NCI-H2196 treated with DMSO at 0.1 percent for 48 hours (cell line): Measurements from ENCODE around the gene HIPK3.

Experiments
- DNase-seq: peaks from one replicate; lab custom pipeline; 2025; ENCODE audit not compliant: unreplicated experiment; lab: John Stamatoyannopoulos, UW

The HIPK3 gene

DNA sequence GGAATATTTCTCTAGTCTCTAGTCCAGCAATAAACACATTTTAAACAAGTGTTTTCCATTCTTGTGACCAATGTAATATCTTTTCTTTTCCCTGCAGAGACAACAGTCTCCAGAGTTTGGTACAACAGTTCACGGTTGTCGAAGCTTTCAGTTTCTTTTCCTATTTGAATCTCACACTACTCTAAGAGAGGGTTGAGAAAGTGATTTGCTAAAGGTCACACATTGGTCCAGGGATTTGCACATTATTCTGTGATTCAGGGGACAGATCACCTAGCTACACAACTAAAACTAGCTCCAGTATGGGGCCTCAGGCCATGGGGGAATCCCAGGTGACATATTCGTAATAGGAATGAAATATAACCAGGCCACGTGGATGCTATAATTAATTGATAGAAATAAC, 132.5 kb downstream of the HIPK3 start:
- DNase-seq = no peak

DNA sequence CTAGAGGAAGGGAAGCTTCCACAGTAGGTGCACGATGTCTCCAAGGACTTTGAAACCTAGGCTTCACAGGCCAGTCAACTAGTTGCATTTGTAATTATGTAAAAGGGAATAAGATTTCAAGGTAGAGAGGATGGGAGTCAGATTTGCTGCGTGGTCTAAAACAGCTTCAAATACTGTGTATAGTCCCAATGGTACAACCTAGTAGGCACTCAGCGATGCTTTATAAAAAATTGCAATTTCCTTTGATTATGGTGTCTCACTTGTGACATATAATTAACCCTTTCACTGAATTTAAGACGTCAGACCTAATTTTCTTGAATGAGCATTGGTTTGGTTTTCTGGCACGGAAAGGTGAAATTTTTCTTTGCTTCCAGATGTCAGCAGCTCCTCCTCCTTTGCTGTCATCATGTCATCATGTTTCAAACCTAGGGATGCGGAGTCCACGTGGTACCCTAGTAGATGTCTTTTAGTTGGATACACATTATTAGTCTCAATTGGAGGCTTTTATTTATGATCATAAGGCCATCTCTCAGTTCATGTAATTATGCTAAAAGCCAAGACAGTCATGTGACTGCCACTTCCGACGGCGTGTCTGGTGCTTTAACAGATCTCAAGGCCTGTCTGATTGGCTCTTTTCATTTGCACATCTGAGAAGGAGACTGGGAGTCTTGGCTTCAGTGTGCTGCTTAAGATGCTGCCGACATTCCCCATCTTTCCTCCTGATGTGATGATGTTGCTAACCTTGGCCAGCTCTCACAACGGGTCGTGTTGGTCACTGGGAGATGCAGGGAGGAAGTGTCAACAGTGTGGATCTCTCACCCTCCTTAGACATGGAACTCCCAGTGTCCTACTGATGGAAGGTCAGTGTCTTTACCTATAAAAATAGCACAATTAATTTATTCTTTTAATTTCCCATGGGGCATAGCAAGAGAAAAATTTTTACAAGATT, 134.0 kb downstream of the HIPK3 start:
- no peak for DNase-seq

DNA sequence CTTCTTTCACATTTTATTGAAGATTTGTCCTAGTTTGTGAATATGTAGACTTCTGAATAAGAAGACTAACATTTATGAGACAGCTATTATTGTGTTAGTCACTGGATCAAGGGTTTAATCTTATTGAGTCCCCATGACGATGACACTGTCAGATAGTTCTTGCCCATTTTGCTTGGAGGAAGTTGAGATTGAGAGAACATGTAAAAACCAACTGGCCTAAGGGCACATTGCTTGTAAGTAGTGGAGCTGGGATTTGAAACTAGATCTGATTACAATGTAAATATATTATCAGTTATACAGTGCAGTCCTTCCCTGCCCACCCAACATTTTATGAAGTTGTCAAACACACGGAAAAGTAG, 134.7 kb downstream of the HIPK3 start:
- DNase-seq = no peak

- DNase-seq = no peak
Measured at GRCh38 chr11:33394431-33395109, 137.4 kb downstream of the HIPK3 start.

DNA sequence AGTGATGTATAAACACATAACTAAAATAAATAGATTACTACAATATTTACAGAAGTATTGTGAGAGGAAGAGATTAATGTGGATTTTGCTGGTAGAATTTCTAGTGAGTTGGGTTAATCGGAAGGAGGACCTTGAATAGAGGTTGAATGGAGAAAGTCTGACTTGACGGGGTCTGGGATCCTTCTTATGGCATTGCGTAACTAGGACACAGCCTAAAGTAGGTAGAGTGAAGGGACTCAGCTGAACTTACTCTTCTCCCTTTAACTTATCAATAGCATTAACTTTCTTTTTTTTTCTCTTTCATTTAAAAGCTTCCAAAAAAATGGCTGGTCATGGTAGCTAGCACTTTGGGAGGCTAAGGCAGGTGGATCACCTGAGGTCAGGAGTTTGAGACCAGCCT, 139.2 kb downstream of the HIPK3 start:
- no peak for DNase-seq

GRCh38 chr11:33399421-33399820, 142.2 kb downstream of the HIPK3 start:
- no peak for DNase-seq

GRCh38 chr11:33402066-33402465, 144.9 kb downstream of the HIPK3 start:
- DNase-seq = no peak

GRCh38 chr11:33403344-33403743, 146.2 kb downstream of the HIPK3 start:
- no peak for DNase-seq

DNA sequence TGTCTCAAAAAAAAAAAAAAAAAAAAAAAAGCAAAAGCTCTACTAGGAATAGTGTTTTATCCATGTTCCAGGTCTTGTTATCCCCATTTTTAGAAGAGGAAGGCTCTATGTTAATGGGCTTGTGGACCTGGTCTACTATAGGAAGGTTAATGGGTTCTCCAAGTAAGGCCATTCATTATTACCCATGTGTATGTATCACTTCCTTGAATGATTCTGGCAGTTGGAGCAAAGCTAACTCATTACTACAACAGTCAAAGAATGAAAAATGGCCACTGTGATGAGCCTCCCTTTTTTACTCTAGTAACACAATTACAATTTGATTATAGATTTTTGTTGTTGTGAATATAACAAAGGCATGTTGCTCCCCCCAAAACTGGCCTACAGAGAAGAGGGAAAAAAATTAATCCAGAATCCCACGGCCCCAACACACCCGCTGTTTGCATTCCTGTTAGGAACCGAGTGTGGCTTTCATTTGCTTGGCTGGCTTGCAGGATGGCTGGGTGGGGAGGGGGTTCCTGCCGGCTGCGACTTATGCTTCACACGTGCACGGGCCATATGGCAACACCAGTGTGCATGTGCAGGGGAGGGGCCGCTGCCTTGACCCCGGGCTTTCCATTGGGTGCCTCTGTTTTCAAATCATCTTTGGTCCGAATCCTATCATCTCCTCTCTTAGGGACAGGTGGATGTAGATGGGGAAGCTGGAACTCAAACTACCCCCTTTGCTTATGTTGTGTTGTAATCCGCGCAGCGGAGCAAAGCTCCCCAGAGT, 148.8 kb downstream of the HIPK3 start:
- no peak for DNase-seq
